HG03469 (cell line): ENCODE measurements around the gene SNX20.

ENCODE experiments used
- ATAC-seq: cut with Tn5 transposase; IDR thresholded peaks from one replicate; pipeline ENCODE4 v1.9.1; 2021; ENCODE audit warnings: mild to moderate bottlenecking, moderate library complexity, moderate number of reproducible peaks; ENCODE audit not compliant: unreplicated experiment

The SNX20 gene

GRCh38 chr16:50637716-50638602 is 43.2 kb downstream of the SNX20 start:
- no peak for ATAC-seq

- no peak for ATAC-seq
These were observed 44.2 kb downstream of the SNX20 start for GRCh38 chr16:50636753-50637374.

DNA sequence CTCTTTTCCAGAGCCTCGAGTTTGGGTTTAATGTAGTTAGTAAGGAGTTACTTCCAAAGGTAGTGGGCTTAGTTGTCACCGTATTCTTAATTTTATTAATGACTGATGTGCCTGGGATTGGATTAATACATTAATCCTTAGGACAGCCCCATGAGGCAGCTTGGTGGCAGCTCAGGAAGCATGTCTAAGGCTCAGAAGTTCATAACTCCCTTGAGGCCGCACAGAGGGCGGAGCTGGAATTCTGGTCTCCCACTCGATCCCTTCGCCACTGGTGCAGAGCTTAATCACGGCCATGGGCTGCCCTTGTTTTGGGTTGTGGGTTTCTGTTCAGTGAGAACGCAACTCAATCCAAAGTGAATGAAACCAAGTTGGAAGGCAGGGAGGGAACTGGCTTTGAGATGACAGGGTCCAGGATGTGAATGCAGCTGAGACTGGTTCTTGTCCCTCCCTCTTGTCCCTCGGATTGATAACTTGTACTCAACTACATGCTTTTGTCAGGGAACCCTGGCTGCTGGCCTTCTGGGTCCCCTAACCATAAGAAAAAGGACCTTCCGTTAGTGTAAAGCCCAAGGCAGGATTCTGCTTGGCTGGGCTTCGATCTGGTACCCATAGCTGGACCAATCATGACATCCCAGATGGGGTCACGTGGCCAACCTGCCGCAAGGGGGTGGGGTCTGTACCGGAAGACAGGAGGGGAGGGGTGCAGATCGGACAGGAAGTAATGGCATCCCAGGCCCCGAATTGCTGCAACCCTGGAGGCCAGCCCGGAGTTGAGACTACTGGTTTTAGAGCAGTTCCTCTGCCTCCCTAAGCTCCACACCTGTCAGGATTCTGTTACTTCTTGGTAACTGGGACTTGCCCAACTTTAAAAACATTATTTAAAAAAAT is 45.4 kb downstream of the SNX20 start:
- no peak for ATAC-seq

GRCh38 chr16:50634947-50635346 is 46.2 kb downstream of the SNX20 start:
- no peak for ATAC-seq

DNA sequence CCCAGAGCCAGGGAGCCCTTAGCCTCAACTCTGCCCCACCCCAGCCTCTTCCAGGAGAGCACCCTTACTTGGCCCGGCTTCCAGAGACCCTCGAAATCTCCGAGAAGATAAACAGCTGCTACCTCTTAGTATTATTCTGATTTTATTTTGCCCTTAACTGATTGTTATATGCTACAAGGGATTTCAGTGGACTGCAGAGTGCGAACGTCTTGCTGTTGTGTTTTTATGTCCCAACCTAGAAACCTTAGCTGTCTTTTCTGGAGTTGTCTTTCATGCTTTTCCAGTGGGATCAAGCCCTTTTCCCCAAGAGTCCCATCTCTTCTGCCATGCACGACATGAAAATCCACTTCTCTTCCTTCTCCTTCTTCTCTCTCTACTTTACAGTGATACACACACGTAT is 47.0 kb downstream of the SNX20 start:
- no peak for ATAC-seq

DNA sequence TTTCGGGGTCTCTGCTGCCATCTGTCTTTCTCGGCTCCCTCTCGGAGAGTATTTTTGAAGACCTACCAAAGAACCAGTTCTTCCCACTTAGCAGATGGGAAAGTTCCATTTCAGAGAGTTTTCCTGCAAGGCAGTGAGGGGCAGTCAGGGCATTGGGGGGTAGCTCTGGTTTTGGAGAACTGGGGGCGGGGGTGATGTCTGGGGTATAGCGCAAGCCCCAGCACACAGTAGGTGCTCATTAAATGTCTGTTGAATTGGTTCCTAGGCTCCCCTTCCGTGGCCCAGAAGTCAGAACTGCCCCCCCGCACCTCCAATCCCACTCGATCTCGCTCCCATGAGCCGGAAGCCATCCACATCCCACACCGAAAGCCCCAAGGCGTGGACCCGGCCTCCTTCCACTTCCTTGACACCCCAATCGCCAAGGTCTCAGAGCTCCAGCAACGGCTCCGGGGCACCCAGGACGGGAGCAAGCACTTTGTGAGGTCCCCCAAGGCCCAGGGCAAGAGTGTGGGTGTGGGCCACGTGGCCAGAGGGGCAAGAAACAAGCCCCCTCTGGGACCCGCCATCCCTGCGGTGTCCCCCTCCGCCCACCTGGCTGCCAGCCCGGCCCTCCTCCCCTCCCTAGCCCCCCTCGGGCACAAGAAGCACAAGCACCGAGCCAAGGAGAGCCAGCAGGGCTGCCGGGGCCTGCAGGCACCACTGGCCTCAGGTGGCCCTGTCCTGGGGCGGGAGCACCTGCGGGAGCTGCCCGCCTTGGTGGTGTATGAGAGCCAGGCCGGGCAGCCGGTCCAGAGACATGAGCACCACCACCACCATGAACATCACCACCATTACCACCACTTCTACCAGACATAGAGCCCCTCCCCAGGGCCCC is 47.9 kb downstream of the SNX20 start:
- no peak for ATAC-seq

DNA sequence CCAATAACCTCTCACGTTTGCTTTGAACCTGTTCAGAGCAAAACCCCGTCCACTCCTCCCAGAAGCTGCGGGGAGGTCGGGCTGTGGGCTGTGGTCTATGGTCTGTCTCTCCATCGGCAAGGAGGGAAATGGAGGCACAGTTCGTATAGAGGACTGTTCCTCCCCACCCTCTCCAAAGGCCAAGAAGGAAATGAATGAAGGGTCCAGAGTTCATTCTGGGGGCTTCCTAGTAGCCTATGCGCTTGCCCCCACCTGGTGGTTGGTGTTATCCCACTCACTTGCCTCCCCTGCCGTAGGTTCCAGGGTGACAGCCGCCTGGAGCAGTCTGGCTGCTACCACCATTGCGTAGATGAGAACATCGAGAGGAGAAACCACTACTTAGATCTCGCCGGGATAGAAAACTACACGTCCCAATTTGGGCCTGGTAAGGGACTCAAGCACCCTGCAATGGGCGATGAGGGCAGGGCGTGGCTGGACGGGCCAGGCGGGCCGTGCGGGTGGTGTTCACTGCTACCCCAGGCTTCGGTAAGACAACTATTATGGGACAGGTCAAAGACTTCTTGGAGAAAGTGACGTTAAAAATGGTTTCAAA is 49.0 kb downstream of the SNX20 start:
- no peak for ATAC-seq

DNA sequence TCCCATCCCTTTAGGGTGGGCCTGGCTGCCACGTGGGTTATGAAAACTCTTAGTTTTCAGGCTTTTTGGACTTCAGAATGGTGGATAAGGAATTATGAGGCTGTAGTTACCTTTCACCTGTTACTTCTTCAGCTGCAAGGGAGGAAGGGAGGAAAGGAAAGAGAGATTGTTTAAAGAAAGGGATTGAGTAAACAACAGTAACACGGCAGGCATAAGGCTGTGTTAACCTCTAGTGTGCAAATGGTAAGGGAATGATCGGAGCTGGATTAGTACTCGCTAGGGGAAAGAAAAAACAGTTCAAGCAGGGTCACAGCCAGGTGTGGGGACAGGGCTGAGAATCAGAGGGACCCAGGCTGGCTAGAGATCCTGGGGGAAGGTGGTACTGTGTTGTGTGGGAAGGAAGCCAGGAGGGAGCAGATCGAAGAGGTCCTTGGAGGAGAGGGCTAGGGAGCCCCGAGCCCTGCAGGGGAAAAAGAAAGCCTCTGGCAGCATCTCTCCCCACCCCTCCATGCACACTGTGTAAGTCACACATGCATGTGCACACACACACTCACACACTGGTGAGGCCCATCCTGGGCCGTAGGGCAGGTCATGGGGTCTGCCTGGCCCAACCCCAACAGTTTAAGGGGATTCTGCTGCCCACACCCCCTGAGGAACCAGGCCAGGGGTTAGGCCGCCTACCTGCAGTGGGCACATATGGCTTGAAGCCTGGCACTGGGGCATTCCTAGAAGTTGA is 49.7 kb downstream of the SNX20 start:
- no peak for ATAC-seq

DNA sequence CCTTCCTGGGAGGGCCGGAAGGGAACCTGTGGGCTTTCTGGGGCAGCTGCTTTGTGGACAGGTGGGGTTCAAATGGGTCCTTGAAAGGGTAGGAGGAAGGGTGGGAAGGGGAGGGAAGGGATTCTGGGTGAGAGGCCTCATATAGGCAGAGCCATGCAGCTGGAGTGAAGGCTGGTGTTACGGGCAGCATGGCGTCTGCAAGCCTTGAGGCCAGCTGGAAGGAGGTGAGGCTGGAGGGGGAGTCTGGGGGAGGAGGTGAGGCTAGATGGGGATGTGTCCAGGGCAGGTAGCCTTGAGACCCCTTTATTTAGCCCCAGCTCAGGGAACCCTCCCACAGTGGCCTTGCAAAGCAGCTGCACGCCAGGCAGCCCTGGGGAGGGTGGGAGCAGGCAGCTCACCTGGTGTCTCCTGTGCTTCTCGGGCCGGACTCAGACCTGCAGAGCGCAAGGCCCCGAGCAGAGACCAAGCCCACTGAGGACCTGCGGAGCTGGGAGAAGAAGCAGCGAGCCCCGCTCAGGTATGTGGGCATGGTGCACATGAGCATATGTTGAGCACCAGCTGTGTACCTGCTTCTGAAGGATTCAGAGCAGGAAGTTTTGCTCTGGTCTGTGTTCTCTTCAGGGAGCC is 50.6 kb downstream of the SNX20 start:
- no peak for ATAC-seq

DNA sequence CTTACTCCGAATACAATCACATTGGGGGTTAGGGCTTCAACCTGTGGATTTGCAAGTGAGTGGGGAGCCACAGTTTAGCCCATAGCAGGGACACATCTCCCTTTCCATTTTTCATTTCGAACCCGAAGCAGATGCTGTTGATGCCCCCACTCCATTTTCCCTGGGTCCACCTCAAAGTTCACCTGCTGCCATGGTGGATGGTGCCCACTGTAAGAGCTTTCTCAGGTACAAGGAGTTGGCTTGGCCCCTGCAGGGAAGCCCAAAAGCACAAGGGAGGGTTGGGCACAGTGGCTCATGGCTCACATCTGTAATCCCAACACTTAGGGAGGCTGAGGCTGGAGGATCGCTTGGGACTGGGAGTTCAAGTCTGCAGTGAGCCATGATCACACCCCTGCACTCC is 51.8 kb downstream of the SNX20 start:
- ATAC-seq, result no peak

DNA sequence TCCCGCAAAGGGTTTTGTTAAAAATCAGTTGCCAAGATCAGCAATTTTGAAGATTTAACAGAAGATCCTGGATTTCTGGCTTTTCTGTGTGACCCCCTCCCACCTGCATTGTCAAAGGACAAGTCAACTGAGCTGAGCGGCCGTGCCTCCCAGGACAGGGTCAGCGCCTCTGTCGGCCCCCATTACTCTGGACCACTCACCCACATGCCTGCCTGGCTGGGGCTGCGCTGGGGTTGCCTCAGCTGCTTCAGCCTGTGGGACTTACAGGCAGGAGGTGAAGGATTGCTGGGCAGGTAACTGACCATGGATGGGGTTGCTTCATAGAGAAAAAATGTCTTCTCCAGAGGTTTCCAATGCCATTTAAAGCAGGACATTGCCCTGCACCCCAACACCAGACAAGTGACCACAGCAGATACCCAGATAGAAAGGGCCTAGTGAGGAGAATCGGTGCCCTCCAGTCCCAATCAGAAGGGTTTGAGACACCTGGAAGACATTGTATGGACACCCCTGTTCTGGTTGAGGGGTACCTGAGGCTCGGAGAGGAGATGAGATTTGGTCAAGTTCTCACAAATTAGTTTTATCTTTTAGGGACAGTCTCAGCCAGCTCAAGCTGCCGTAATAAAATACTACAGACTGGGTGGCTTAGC is 52.8 kb downstream of the SNX20 start:
- ATAC-seq, result no peak

DNA sequence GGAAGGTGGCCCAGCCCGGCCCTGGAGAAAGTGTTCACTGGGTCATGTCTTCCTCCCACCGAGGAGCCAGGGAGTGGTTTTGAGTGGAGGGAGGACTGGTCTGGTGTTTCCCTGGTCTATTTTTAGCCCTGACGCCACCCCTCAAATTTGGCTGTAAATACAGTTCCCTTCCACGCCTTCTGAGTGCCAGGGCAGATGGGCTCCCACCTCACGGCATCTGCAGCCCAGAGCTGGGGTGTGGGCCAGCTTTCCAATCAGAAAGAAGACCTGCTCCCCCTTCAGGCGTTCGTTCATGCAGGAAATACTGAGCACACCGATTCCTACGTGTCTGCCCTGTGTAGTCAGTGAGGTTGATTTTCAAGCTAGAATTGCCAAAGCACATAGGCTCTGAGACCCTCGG is 53.7 kb downstream of the SNX20 start:
- ATAC-seq, result no peak

DNA sequence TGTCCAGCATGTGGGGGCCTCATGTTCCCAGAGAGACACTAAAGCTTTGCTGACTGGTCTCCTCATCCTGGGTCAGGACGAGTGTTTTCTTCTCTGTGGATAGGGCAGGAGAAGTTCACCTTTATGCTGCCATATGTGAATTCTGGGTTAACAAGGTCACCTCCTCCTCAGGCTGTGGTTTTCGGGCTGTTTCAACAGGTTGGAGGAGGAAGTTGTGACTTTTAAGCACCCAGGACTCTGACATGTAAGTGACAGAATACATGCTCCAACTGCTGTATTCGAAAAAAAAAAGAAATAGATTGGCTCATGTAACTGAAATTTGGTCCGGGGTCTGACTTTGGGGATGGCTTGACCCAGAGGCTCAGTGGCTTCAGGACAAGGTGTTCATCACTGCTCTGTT is 54.2 kb downstream of the SNX20 start:
- ATAC-seq, result no peak

GRCh38 chr16:50625374-50625773 is 55.7 kb downstream of the SNX20 start:
- no peak for ATAC-seq

DNA sequence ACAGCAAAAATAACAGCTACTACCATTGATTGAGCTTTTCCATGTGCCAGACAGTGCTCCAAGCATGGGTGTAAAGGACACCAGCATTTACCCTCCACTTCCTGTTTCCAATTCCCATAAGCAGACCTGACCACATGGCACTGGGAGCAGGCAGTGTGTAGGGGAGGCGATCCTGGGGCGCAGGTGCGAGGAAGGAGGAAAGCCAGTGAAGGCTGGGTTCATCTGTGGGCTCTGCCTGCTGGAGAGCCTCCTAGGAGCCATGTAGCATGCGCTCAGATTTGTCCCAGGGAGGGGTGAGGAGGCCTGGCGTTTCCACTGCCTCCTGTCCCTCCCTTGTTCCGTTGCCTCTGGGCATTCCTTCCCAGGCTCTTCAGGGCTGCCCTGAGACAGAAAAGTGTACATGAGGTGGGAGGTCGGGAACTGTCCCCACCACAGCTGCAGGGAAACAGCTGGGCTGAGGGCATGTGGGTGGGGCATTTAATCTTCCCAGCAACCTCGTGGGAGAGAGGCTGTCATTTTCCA is 56.6 kb downstream of the SNX20 start:
- no peak for ATAC-seq

DNA sequence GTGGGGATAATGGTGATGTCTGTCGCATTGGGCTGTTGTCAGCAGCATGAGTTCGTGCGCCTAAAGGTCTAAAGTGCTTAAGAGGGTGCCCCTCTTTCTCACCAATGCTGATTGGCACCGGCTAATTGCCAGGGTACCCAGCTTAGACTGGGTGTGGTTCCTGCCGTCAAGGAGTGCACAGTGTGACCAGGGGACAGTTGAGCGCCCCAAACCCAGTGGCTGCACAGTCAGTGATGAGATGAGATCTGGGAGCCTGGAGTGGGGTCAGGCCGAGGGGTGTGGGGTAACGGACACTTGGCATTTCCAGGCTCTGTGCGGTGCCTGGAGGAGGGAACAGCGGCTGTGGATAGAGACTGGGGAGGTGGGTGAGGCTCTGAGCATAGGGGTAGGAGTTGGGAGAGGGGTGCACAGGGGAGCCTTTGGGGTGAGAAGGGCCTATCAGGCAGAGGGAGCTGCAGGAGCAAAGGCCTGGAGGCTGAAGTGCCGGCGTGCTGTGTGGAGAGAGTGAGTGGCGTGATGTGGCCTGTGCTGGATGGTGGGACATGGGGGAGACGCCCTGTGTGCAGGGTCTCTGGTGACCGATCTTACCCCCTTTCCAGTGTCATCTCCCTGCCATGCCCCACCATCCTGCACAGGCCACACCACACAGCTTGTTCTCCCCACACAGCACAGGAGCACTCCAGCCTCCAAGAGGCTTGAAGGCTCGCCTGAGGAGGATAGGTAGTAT is 58.3 kb downstream of the SNX20 start:
- ATAC-seq, result no peak

GRCh38 chr16:50622029-50622428 is 59.1 kb downstream of the SNX20 start:
- no peak for ATAC-seq
